K562 (cell line): ENCODE data around the gene UNC5C.

Source experiments
- EGR1 ChIP-seq: fragments of 450-650 bp; conservative IDR thresholded peaks from 2 replicates; pipeline ENCODE4 v1.6.1; 2017; ENCODE audit warnings: mild to moderate bottlenecking
- ESRRA ChIP-seq: fragments of 450-650 bp; IDR thresholded peaks from 2 replicates; pipeline ENCODE4 v1.6.1; 2014; ENCODE audit warnings: low read depth, mild to moderate bottlenecking, moderate library complexity, borderline replicate concordance
- ETV1 ChIP-seq: fragments of 450-650 bp; conservative IDR thresholded peaks from 2 replicates; pipeline ENCODE4 v1.6.1; 2016; ENCODE audit warnings: missing genetic modification characterization, control low read depth, low read depth, missing compliant biosample characterization
- EWSR1 ChIP-seq: fragments of 450-650 bp; IDR thresholded peaks from 2 replicates; pipeline ENCODE4 v1.6.1; 2018; ENCODE audit warnings: borderline replicate concordance, mild to moderate bottlenecking, low read depth, moderate library complexity; ENCODE audit not compliant: partially characterized antibody
- FIP1L1 ChIP-seq: fragments of 200-400 bp; formaldehyde crosslinking; IDR thresholded peaks from 2 replicates; pipeline ENCODE4 v1.6.1; 2018; ENCODE audit warnings: mild to moderate bottlenecking, low read depth, low read length; ENCODE audit not compliant: poor library complexity, severe bottlenecking
- MED1 ChIP-seq: sonication (generic); formaldehyde crosslinking; IDR thresholded peaks from 2 replicates; pipeline ENCODE4 v1.8.1; 2023; ENCODE audit warnings: missing genetic modification reagents, borderline replicate concordance
- RBM34 ChIP-seq: fragments of 200-400 bp; formaldehyde crosslinking; IDR thresholded peaks from 2 replicates; pipeline ENCODE4 v1.6.1; 2018; ENCODE audit warnings: low read length, borderline replicate concordance; ENCODE audit not compliant: insufficient read depth
- ZNF140 ChIP-seq: fragments of 250-450 bp; sonication (Bioruptor Pico); IDR thresholded peaks from 2 replicates; pipeline ENCODE4 v1.8.0; 2021; ENCODE audit warnings: moderate library complexity, mild to moderate bottlenecking, inconsistent platforms
- TF ChIP-seq, protein P1 (sequence below): fragments of 450-650 bp; conservative IDR thresholded peaks from 2 replicates; pipeline ENCODE4 v1.6.1; 2016; ENCODE audit warnings: missing genetic modification characterization, low read depth, mild to moderate bottlenecking, control low read depth, missing compliant biosample characterization
- TF ChIP-seq, protein P2 (sequence below), 3 experiments: IDR thresholded peaks in 2 of 3; conservative IDR thresholded peaks in 1 of 3; 2 replicates each; pipeline ENCODE4 v1.5.1; 2011 to 2012; ENCODE audit warnings: low read length in 3 of 3, mild to moderate bottlenecking in 3 of 3, control low read depth in 2 of 3, improper control_type of control experiment in 1 of 3, inconsistent platforms in 1 of 3, low read depth in 1 of 3, mixed read lengths in 1 of 3, moderate library complexity in 1 of 3; ENCODE audit not compliant: insufficient read depth in 2 of 3
- TF ChIP-seq, protein P3 (sequence below): fragments of 250-450 bp; sonication (Bioruptor Pico); IDR thresholded peaks from 2 replicates; pipeline ENCODE4 v1.8.0; 2022; ENCODE audit warnings: moderate library complexity, mild to moderate bottlenecking, inconsistent platforms

DNA sequence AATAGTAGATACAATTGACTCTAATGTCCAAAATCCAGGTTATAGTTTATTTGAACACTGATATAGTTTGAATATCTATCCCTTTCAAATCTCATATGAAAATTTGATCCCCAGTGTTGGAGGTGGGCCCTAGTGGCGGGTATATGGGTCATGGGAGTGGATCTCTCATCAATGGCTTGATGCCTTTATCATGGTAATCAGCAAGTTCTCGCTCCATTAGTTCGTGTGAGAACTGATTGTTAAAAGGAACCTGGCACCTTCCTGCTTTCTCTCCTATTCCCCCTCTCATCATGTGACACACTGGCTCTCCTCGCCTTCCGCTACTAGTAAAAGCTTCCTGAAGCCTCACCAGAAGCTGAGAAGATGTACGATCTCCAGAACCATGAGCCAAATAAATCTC, 70.1 kb downstream of the UNC5C start:
- TF ChIP-seq ZNF140 (CRISPR knock-in tag) (no peak), EWSR1 (no peak), ESRRA (no peak), MED1 (CRISPR knock-in tag) (no peak), ETV1 (no peak), FIP1L1 (no peak), EGR1 (no peak), RBM34 (no peak)
- TF ChIP-seq, protein P1, sequence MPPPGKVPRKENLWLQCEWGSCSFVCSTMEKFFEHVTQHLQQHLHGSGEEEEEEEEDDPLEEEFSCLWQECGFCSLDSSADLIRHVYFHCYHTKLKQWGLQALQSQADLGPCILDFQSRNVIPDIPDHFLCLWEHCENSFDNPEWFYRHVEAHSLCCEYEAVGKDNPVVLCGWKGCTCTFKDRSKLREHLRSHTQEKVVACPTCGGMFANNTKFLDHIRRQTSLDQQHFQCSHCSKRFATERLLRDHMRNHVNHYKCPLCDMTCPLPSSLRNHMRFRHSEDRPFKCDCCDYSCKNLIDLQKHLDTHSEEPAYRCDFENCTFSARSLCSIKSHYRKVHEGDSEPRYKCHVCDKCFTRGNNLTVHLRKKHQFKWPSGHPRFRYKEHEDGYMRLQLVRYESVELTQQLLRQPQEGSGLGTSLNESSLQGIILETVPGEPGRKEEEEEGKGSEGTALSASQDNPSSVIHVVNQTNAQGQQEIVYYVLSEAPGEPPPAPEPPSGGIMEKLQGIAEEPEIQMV (tag) = no peak
- TF ChIP-seq, protein P2, sequence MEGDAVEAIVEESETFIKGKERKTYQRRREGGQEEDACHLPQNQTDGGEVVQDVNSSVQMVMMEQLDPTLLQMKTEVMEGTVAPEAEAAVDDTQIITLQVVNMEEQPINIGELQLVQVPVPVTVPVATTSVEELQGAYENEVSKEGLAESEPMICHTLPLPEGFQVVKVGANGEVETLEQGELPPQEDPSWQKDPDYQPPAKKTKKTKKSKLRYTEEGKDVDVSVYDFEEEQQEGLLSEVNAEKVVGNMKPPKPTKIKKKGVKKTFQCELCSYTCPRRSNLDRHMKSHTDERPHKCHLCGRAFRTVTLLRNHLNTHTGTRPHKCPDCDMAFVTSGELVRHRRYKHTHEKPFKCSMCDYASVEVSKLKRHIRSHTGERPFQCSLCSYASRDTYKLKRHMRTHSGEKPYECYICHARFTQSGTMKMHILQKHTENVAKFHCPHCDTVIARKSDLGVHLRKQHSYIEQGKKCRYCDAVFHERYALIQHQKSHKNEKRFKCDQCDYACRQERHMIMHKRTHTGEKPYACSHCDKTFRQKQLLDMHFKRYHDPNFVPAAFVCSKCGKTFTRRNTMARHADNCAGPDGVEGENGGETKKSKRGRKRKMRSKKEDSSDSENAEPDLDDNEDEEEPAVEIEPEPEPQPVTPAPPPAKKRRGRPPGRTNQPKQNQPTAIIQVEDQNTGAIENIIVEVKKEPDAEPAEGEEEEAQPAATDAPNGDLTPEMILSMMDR (IDR thresholded peaks at IDR 0.05 in 2 of 3, conservative IDR thresholded peaks at IDR 0.05 in 1 of 3; ENCODE audit: insufficient read depth in 2 of 3, low read depth in 1 of 3, low read length in 3 of 3) = no peak
- TF ChIP-seq, protein P3, sequence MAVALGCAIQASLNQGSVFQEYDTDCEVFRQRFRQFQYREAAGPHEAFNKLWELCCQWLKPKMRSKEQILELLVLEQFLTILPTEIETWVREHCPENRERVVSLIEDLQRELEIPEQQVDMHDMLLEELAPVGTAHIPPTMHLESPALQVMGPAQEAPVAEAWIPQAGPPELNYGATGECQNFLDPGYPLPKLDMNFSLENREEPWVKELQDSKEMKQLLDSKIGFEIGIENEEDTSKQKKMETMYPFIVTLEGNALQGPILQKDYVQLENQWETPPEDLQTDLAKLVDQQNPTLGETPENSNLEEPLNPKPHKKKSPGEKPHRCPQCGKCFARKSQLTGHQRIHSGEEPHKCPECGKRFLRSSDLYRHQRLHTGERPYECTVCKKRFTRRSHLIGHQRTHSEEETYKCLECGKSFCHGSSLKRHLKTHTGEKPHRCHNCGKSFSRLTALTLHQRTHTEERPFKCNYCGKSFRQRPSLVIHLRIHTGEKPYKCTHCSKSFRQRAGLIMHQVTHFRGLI (CRISPR knock-in tag) = no peak
